HG03280 (cell line): ENCODE results near the gene CHN1.

Experiments
- ATAC-seq: cut with Tn5 transposase; IDR thresholded peaks from one replicate; pipeline ENCODE4 v1.9.1; 2021; ENCODE audit warnings: mild to moderate bottlenecking, moderate library complexity; ENCODE audit not compliant: unreplicated experiment

The CHN1 gene

GRCh38 chr2:174877751-174878150 is 127.4 kb downstream of the CHN1 start:
- no peak for ATAC-seq

GRCh38 chr2:174877301-174877700 is 127.9 kb downstream of the CHN1 start:
- ATAC-seq = no peak

GRCh38 chr2:174874085-174874484 is 131.1 kb downstream of the CHN1 start:
- no peak for ATAC-seq

- ATAC-seq = no peak
These were observed 131.7 kb downstream of the CHN1 start for GRCh38 chr2:174873471-174873870.

GRCh38 chr2:174870787-174871186 is 134.4 kb downstream of the CHN1 start:
- ATAC-seq = no peak

- no peak for ATAC-seq
These were observed 136.3 kb downstream of the CHN1 start for GRCh38 chr2:174868878-174869277.

- ATAC-seq = no peak
These were observed 138.8 kb downstream of the CHN1 start for GRCh38 chr2:174866421-174866820.

- ATAC-seq = no peak
These were observed 142.0 kb downstream of the CHN1 start for GRCh38 chr2:174863183-174863582.

GRCh38 chr2:174859563-174860169 is 145.5 kb downstream of the CHN1 start:
- ATAC-seq = no peak

GRCh38 chr2:174858745-174859144 is 146.4 kb downstream of the CHN1 start:
- ATAC-seq = no peak

- ATAC-seq = no peak
These were observed 148.7 kb downstream of the CHN1 start for GRCh38 chr2:174856447-174856846.

GRCh38 chr2:174846941-174847938 is 157.9 kb downstream of the CHN1 start:
- no peak for ATAC-seq

- no peak for ATAC-seq
These were observed 159.0 kb downstream of the CHN1 start for GRCh38 chr2:174846218-174846617.

GRCh38 chr2:174844295-174844708 is 160.9 kb downstream of the CHN1 start:
- no peak for ATAC-seq

- no peak for ATAC-seq
These were observed 162.7 kb downstream of the CHN1 start for GRCh38 chr2:174842496-174842895.

- no peak for ATAC-seq
These were observed 163.2 kb downstream of the CHN1 start for GRCh38 chr2:174841936-174842335.

- no peak for ATAC-seq
These were observed 163.8 kb downstream of the CHN1 start for GRCh38 chr2:174841350-174841749.

GRCh38 chr2:174840436-174840835 is 164.7 kb downstream of the CHN1 start:
- ATAC-seq = no peak

- no peak for ATAC-seq
These were observed 165.5 kb downstream of the CHN1 start for GRCh38 chr2:174839662-174840061.

- no peak for ATAC-seq
These were observed 168.2 kb downstream of the CHN1 start for GRCh38 chr2:174836995-174837390.

GRCh38 chr2:174836377-174836994 is 168.7 kb downstream of the CHN1 start:
- no peak for ATAC-seq

GRCh38 chr2:174835797-174836255 is 169.4 kb downstream of the CHN1 start:
- ATAC-seq = peak; percentile 72
